ENCODE results near the gene AKR1A1. TPM values are rescaled to one million over a fixed set of nuclear protein-coding genes. Genes with fewer than 3 reads are reported as not detected.
A peak's percentile ranks its signal among the peaks of the same experiment; 100 is the strongest.

Gene AKR1A1
- 100 to 1,000 TPM; 115 to 308 (median 220) TPM for total RNA-seq
- long read RNA-seq, transcript AKR1A1-202 (10 exons, 1,818 nt), result minor isoform, 8 of 58 reads
- long read RNA-seq, transcript AKR1A1-201 (9 exons, 1,166 nt), result major isoform, 40 of 58 reads
- long read RNA-seq, partial matches to known transcripts, result 4 of 58 reads
- long read RNA-seq, other reads (novel, unspliced or antisense), result 2 of 58 reads

- no peaks in the 10 kb centered on the region for H3K27me3 ChIP-seq
- no peaks in the 10 kb centered on the region for H3K36me3 ChIP-seq
- peak within 1 kb of the TSS; percentile 70 to 87 (median 81) for H3K27ac ChIP-seq
- H3K4me1 ChIP-seq, result peaks cover 0 to 43% (median 15%) of the 10 kb centered on the region in 4 donors
- no peaks in the 10 kb centered on the region for H3K9me3 ChIP-seq
- intact Hi-C loops (cut with DNase I), result no loop called here
- H3K4me3 ChIP-seq, result peak within 1 kb of the TSS; percentile 68 to 85 (median 79)
- DNase-seq (peak; percentile 92 to 94 (median 93)), ATAC-seq (peak; percentile 89 to 94 (median 90))
- peak; percentile 82 for TF ChIP-seq POLR2A (IDR thresholded peaks at IDR 0.05)
- TF ChIP-seq, protein P1, sequence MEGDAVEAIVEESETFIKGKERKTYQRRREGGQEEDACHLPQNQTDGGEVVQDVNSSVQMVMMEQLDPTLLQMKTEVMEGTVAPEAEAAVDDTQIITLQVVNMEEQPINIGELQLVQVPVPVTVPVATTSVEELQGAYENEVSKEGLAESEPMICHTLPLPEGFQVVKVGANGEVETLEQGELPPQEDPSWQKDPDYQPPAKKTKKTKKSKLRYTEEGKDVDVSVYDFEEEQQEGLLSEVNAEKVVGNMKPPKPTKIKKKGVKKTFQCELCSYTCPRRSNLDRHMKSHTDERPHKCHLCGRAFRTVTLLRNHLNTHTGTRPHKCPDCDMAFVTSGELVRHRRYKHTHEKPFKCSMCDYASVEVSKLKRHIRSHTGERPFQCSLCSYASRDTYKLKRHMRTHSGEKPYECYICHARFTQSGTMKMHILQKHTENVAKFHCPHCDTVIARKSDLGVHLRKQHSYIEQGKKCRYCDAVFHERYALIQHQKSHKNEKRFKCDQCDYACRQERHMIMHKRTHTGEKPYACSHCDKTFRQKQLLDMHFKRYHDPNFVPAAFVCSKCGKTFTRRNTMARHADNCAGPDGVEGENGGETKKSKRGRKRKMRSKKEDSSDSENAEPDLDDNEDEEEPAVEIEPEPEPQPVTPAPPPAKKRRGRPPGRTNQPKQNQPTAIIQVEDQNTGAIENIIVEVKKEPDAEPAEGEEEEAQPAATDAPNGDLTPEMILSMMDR (IDR thresholded peaks at IDR 0.05), result no peak
- 0% methylated on average over 29 of the region's 47 CpGs for WGBS (ENCODE audit: insufficient coverage, low coverage, low lambda C conversion rate, missing lambda C conversion rate)
Observed at GRCh38 chr1:45550401-45551351, at the start of gene AKR1A1. Gene AKR1A1, plus strand, starts transcription at chr1:45550826. Its CDS starts 10,969 bp downstream, at chr1:45561795.

- WGBS (ENCODE audit: insufficient coverage, low coverage, low lambda C conversion rate, missing lambda C conversion rate), result 14% methylated on average over 2 of the region's 2 CpGs
- Histone ChIP-seq H3K4me3 (peak overlapping the region in 2 of 3 donors; percentile 63 to 76), H3K4me1 (peaks cover 0 to 35% (median 19%) of the 10 kb centered on the region in 4 donors), H3K27ac (peak overlapping the region; percentile 28 to 91 (median 86)), H3K9me3 (no peaks in the 10 kb centered on the region), H3K36me3 (no peaks in the 10 kb centered on the region), H3K27me3 (no peaks in the 10 kb centered on the region)
- TF ChIP-seq POLR2A (IDR thresholded peaks at IDR 0.05), result no peak
- TF ChIP-seq, protein P1 (IDR thresholded peaks at IDR 0.05), result no peak
- ATAC-seq (peak in 3 of 4 donors; percentile 5 to 19 (median 11)), DNase-seq (no peak)
- intact Hi-C loops (cut with DNase I), result no loop called here
Observed at GRCh38 chr1:45501505-45501859, 49.1 kb upstream of the AKR1A1 start.

DNA sequence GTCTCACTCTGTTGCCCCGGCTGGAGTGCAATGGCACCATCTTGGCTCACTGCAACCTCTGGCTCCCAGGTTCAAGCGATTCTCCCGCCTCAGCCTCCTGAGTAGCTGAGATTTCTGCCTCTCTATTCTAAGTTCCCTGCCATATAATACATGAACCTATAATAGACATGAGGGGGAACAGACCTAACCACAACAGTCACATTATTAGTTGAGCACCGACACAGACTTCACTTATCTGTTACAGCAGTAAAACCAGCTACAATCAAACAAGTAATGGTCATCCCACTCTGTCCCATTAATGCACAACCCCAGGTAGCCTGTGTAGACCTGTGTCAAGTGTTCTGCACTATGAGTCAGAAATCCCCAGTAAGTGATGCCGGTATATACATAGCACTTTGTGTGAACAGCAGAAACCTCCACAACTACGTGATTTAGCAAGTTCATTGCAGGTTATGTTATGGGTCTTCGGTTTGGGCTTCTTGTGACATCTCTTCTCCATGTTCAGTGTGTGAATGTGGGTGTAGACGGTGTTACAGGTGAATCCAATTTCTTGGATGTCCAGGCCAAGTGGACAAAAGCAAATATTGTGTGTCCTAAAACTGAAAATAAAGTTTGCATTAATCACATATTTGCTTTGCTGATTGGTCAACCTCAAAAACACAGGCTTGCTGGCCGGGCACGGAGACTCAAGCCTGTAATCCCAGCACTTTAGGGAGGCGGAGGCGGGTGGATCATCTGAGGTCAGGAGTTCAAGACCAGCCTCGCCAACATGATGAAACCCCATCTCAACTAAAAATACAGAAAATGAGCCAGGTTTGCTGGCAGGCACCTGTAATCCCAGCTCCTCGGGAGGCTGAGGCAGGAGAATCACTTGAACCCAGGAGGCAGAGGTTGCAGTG lies 46.9 kb upstream of the AKR1A1 start:
- Histone ChIP-seq H3K27ac (peak overlapping the region in 2 of 3 donors; percentile 26 to 30), H3K9me3 (no peaks in the 10 kb centered on the region), H3K27me3 (no peaks in the 10 kb centered on the region), H3K4me3 (no peak overlapping the region), H3K4me1 (peaks cover 0 to 35% (median 18%) of the 10 kb centered on the region in 4 donors), H3K36me3 (peaks cover 0 to 5% (median 2%) of the 10 kb centered on the region in 4 donors)
- TF ChIP-seq, protein P1 (IDR thresholded peaks at IDR 0.05), result no peak
- TF ChIP-seq POLR2A (IDR thresholded peaks at IDR 0.05), result no peak
- intact Hi-C loops (cut with DNase I), result no loop called here
- peak; percentile 58 to 78 (median 65) for DNase-seq
- ATAC-seq, result peak in 3 of 4 donors; percentile 0 to 35 (median 1)
- WGBS (ENCODE audit: insufficient coverage, low coverage, low lambda C conversion rate, missing lambda C conversion rate), result 47% methylated on average over 13 of the region's 14 CpGs

- intact Hi-C loops (cut with DNase I), result loop anchor here in 1 of 2 donors (5.0 kb wide), 1 partner anchor 60 kb away; no protein-coding TSS in a partner anchor
- Histone ChIP-seq H3K9me3 (no peaks in the 10 kb centered on the region), H3K36me3 (peaks cover 0 to 37% (median 23%) of the 10 kb centered on the region in 4 donors), H3K27me3 (no peaks in the 10 kb centered on the region), H3K4me1 (peaks cover 0 to 35% (median 12%) of the 10 kb centered on the region in 4 donors), H3K27ac (peak overlapping the region in 1 of 3 donors; percentile 37), H3K4me3 (no peak overlapping the region)
- DNase-seq (peak in 1 of 3 donors; percentile 58), ATAC-seq (peak; percentile 37 to 63 (median 38))
- no peak for TF ChIP-seq POLR2A (IDR thresholded peaks at IDR 0.05)
- TF ChIP-seq, protein P1 (IDR thresholded peaks at IDR 0.05), result no peak
- WGBS (ENCODE audit: insufficient coverage, low coverage, low lambda C conversion rate, missing lambda C conversion rate), result 63% methylated on average over 2 of the region's 6 CpGs
Observed at GRCh38 chr1:45507195-45507594, 43.4 kb upstream of the AKR1A1 start.
